H9 (cell line): ENCODE data around the gene AKAP17A. TPM values are rescaled to one million over a fixed set of nuclear protein-coding genes. Genes with fewer than 3 reads are reported as not detected.

Experiments used
- DNase-seq: peaks from one replicate; pipeline ENCODE4 v3.0.0-alpha.2; 2017
- H2AFZ ChIP-seq: one replicate; pipeline ENCODE4 v1.6.1; 2013; ENCODE audit warnings: mild to moderate bottlenecking, low read length, control low read depth, moderate library complexity
- H2AK5ac ChIP-seq: 2 replicates; pipeline ENCODE4 v1.6.1; 2013; ENCODE audit warnings: low read length, control low read depth, mixed read lengths; ENCODE audit not compliant: insufficient read length
- H2BK120ac ChIP-seq: one replicate; pipeline ENCODE4 v1.6.1; 2013; ENCODE audit warnings: low read depth, mild to moderate bottlenecking, low read length, control low read depth, inconsistent platforms; ENCODE audit not compliant: poor library complexity, severe bottlenecking
- H2BK12ac ChIP-seq: 2 replicates; pipeline ENCODE4 v1.6.1; 2013; ENCODE audit warnings: low read length, control low read depth, mixed read lengths, low read depth; ENCODE audit not compliant: insufficient read length
- H2BK15ac ChIP-seq: 2 replicates; pipeline ENCODE4 v1.6.1; 2013; ENCODE audit warnings: low read depth, low read length, control low read depth
- H2BK20ac ChIP-seq: one replicate; pipeline ENCODE4 v1.6.1; 2013; ENCODE audit warnings: low read depth, mild to moderate bottlenecking, low read length, control low read depth, inconsistent platforms; ENCODE audit not compliant: poor library complexity, severe bottlenecking
- H2BK5ac ChIP-seq: 2 replicates; pipeline ENCODE4 v1.6.1; 2013; ENCODE audit warnings: low read length, control low read depth, mixed read lengths; ENCODE audit not compliant: insufficient read length
- H3K14ac ChIP-seq: 2 replicates; pipeline ENCODE4 v1.6.1; 2013; ENCODE audit warnings: low read length, control low read depth; ENCODE audit not compliant: insufficient read depth
- H3K18ac ChIP-seq: 2 replicates; pipeline ENCODE4 v1.6.1; 2013; ENCODE audit warnings: low read depth, mild to moderate bottlenecking, mixed read lengths, low read length, control low read depth; ENCODE audit not compliant: insufficient read length
- H3K23ac ChIP-seq: 2 replicates; pipeline ENCODE4 v1.6.1; 2013; ENCODE audit warnings: low read length, control low read depth, mixed read lengths, low read depth; ENCODE audit not compliant: insufficient read length
- H3K23me2 ChIP-seq: 2 replicates; pipeline ENCODE4 v1.6.1; 2013; ENCODE audit warnings: low read depth, mild to moderate bottlenecking, mixed read lengths, low read length, control low read depth; ENCODE audit not compliant: insufficient read length, poor library complexity, severe bottlenecking
- H3K27ac ChIP-seq: 2 replicates; pipeline ENCODE4 v1.5.1; 2013; ENCODE audit warnings: low read length, control low read depth, mixed read lengths, low read depth; ENCODE audit not compliant: insufficient read length
- H3K27me3 ChIP-seq: 2 replicates; pipeline ENCODE4 v1.6.1; 2013; ENCODE audit warnings: low read length, control low read depth, inconsistent platforms; ENCODE audit not compliant: insufficient read depth
- H3K4ac ChIP-seq: 2 replicates; pipeline ENCODE4 v1.6.1; 2013; ENCODE audit warnings: low read depth, mild to moderate bottlenecking, control low read depth, inconsistent platforms, low read length, moderate library complexity
- H3K4me1 ChIP-seq: 2 replicates; pipeline ENCODE4 v1.6.1; 2013; ENCODE audit warnings: low read length, control low read depth, inconsistent platforms; ENCODE audit not compliant: insufficient read depth
- H3K4me2 ChIP-seq: 2 replicates; pipeline ENCODE4 v1.6.1; 2013; ENCODE audit warnings: low read length, control low read depth, mixed read lengths; ENCODE audit not compliant: insufficient read length, insufficient read depth
- H3K56ac ChIP-seq: 2 replicates; pipeline ENCODE4 v1.6.1; 2013; ENCODE audit warnings: low read depth, mild to moderate bottlenecking, mixed read lengths, low read length, control low read depth; ENCODE audit not compliant: insufficient read length
- H3K79me1 ChIP-seq: 2 replicates; pipeline ENCODE4 v1.6.1; 2013; ENCODE audit warnings: low read depth, mild to moderate bottlenecking, moderate library complexity, low read length, control low read depth, inconsistent platforms; ENCODE audit not compliant: insufficient read depth, poor library complexity, severe bottlenecking
- H3K79me2 ChIP-seq: 2 replicates; pipeline ENCODE4 v1.6.1; 2013; ENCODE audit warnings: low read length, control low read depth, inconsistent platforms; ENCODE audit not compliant: insufficient read depth
- H3K9ac ChIP-seq: 2 replicates; pipeline ENCODE4 v1.6.1; 2013; ENCODE audit warnings: low read length, control low read depth, mixed read lengths; ENCODE audit not compliant: insufficient read length; ENCODE audit errors: extremely low read depth
- H3K9me3 ChIP-seq: one replicate; pipeline ENCODE4 v1.6.1; 2013; ENCODE audit warnings: low read depth, low read length, inconsistent platforms; ENCODE audit not compliant: control insufficient read depth
- H3T11ph ChIP-seq: one replicate; pipeline ENCODE4 v1.6.1; 2013; ENCODE audit warnings: mild to moderate bottlenecking, low read length, control low read depth, inconsistent platforms
- H4K20me1 ChIP-seq: one replicate; pipeline ENCODE4 v1.6.1; 2013; ENCODE audit not compliant: control insufficient read depth, insufficient read length, insufficient read depth
- H4K5ac ChIP-seq: 2 replicates; pipeline ENCODE4 v1.6.1; 2013; ENCODE audit warnings: low read depth, mild to moderate bottlenecking, mixed read lengths, low read length, control low read depth; ENCODE audit not compliant: insufficient read length
- H4K8ac ChIP-seq: replicated peaks from 2 replicates; pipeline ENCODE4 v1.6.1; 2013; ENCODE audit warnings: low read length, control low read depth, mixed read lengths, low read depth; ENCODE audit not compliant: insufficient read length
- H4K91ac ChIP-seq: 2 replicates; pipeline ENCODE4 v1.6.1; 2013; ENCODE audit warnings: low read depth, mild to moderate bottlenecking, moderate library complexity, mixed read lengths, low read length, control low read depth; ENCODE audit not compliant: insufficient read length
- H3K27ac Mint-ChIP-seq, 3 experiments: 2 replicates in 2 of 3; 3 replicates in 1 of 3; pipeline ENCODE4 v1.8.0; 2020 to 2021; ENCODE audit warnings: mixed read lengths in 3 of 3, mild to moderate bottlenecking in 1 of 3, moderate library complexity in 1 of 3
- H3K27me3 Mint-ChIP-seq: 2 replicates; pipeline ENCODE4 v1.8.0; 2021; ENCODE audit warnings: low read depth, mild to moderate bottlenecking, moderate library complexity, mixed read lengths
- H3K36me3 Mint-ChIP-seq, 3 experiments: 2 replicates in 2 of 3; 3 replicates in 1 of 3; pipeline ENCODE4 v1.8.0; 2020 to 2021; ENCODE audit warnings: low read depth in 3 of 3, mixed read lengths in 3 of 3; ENCODE audit not compliant: insufficient read depth in 1 of 3
- H3K4me1 Mint-ChIP-seq, 2 experiments: 2 replicates each; pipeline ENCODE4 v1.8.0; 2020; ENCODE audit warnings: mixed read lengths in 2 of 2
- H3K4me3 Mint-ChIP-seq, 2 experiments: 2 replicates in 1 of 2; 3 replicates in 1 of 2; pipeline ENCODE4 v1.8.0; 2020 to 2021; ENCODE audit warnings: mild to moderate bottlenecking in 2 of 2, mixed read lengths in 2 of 2, moderate library complexity in 1 of 2
- H3K9me3 Mint-ChIP-seq, 2 experiments: 2 replicates in 1 of 2; 3 replicates in 1 of 2; pipeline ENCODE4 v1.8.0; 2020; ENCODE audit warnings: mild to moderate bottlenecking in 2 of 2, mixed read lengths in 2 of 2, moderate library complexity in 1 of 2
- WGBS: extraction: QIAGEN DNeasy Blood & Tissue Kit; methylation state at CpG from one replicate; pipeline ENCODE4 v1.1.7; 2013; ENCODE audit warnings: missing lambda C conversion rate, low lambda C conversion rate, mixed read lengths; ENCODE audit not compliant: insufficient read length; ENCODE audit errors: extremely low coverage; 5-methylcytosine and 5-hydroxymethylcytosine counted together
- total RNA-seq: library from RNA; stranded (reverse); gene quantifications from 2 replicates; pipeline ENCODE4 v1.2.1, GENCODE V29; 2021
- TF ChIP-seq, protein P1 (sequence below): fragments of 200-600 bp; sonication (generic); conservative IDR thresholded peaks from 3 replicates; pipeline ENCODE4 v1.8.0; 2021; ENCODE audit warnings: antibody characterized with exemption, mild to moderate bottlenecking

The AKAP17A gene
- total RNA-seq, 1 experiment from 2014 or later = 39.7 TPM

GRCh38 chrX:1629244-1629643 is 37.8 kb downstream of the AKAP17A start:
- Histone ChIP-seq H3K4me2 (no peak overlapping the region), H3K56ac (no peak overlapping the region), H2BK120ac (no peak overlapping the region), H4K20me1 (no peaks in the 10 kb centered on the region), H3K18ac (no peak overlapping the region), H3K9me3 (no peaks in the 10 kb centered on the region), H2BK15ac (no peak overlapping the region), H4K91ac (no peak overlapping the region), H2BK20ac (no peak overlapping the region), H2AFZ (no peak overlapping the region), H3K79me2 (no peaks in the 10 kb centered on the region), H3K79me1 (no peaks in the 10 kb centered on the region), H3K23me2 (no peaks in the 10 kb centered on the region), H4K5ac (no peak overlapping the region), H3K23ac (no peak overlapping the region), H4K8ac (no peak overlapping the region), H3T11ph (no peak overlapping the region), H2AK5ac (no peak overlapping the region), H2BK12ac (no peak overlapping the region), H3K27me3 (no peaks in the 10 kb centered on the region; the same call in 1 of the 2 replicates), H3K4ac (no peak overlapping the region), H3K4me1 (no peaks in the 10 kb centered on the region), H3K9ac (no peak overlapping the region), H2BK5ac (no peak overlapping the region), H3K14ac (no peak overlapping the region), H3K27ac (no peak overlapping the region)
- Mint-ChIP-seq H3K4me3 (no peak overlapping the region), H3K36me3 (no peaks in the 10 kb centered on the region; a peak in 1 of 7 replicates), H3K4me1 (peaks cover 4 to 6% of the 10 kb centered on the region in 2 experiments), H3K27ac (no peak overlapping the region; a peak in 1 of 7 replicates), H3K27me3 (peaks cover 4% of the 10 kb centered on the region), H3K9me3 (peaks cover 0 to 2% of the 10 kb centered on the region in 2 experiments; a peak in 2 of 5 replicates)
- TF ChIP-seq, protein P1, sequence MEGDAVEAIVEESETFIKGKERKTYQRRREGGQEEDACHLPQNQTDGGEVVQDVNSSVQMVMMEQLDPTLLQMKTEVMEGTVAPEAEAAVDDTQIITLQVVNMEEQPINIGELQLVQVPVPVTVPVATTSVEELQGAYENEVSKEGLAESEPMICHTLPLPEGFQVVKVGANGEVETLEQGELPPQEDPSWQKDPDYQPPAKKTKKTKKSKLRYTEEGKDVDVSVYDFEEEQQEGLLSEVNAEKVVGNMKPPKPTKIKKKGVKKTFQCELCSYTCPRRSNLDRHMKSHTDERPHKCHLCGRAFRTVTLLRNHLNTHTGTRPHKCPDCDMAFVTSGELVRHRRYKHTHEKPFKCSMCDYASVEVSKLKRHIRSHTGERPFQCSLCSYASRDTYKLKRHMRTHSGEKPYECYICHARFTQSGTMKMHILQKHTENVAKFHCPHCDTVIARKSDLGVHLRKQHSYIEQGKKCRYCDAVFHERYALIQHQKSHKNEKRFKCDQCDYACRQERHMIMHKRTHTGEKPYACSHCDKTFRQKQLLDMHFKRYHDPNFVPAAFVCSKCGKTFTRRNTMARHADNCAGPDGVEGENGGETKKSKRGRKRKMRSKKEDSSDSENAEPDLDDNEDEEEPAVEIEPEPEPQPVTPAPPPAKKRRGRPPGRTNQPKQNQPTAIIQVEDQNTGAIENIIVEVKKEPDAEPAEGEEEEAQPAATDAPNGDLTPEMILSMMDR = no peak
- DNase-seq = no peak
- WGBS = no CpG with 5 or more reads among the region's 7 CpGs
